OCI-M2 (cell line): ENCODE measurements around the gene SGTA.
A peak's percentile ranks its signal among the peaks of the same experiment; 100 is the strongest.

ENCODE experiments used
- DNase-seq: peaks from one replicate; lab custom pipeline; 2025; ENCODE audit not compliant: unreplicated experiment; lab: John Stamatoyannopoulos, UW

SGTA gene

GRCh38 chr19:2755811-2756210, 27.3 kb downstream of the SGTA start:
- DNase-seq = no peak

DNA sequence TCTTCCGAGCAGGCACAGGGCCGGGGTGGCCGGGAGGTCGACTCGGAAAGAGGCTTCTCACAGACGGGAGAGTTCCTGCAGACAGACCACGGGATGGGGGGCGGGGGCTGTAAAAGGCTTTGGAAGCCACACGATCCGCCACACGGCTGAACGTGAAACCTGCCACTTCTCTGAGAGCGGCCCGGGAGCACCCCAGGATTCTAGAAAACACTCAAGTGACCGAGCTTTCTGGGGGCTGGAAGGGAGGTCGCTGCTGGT, 27.7 kb downstream of the SGTA start:
- no peak for DNase-seq

- no peak for DNase-seq
These were observed 28.2 kb downstream of the SGTA start for GRCh38 chr19:2754659-2755447.

DNA sequence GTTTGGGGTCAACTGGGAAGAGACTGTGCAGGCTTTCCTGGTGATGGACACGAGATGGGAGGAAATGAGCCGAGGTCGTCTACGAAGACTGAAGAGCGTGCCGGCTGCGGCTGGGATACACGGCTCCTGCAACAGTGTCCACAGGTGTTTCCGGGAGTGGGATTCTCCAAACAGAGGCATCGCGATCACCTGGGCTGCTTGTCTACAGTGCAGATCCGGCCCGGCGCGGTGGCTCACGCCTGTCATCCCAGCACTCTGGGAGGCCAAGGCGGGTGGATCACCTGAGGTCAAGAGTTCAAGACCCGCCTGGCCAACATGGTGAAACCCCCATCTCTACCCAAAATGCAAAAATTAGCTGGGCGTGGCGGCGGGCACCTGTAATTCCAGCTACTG, 31.6 kb downstream of the SGTA start:
- DNase-seq = no peak

- no peak for DNase-seq
These were observed 32.1 kb downstream of the SGTA start for GRCh38 chr19:2750808-2751437.

GRCh38 chr19:2747349-2747748, 35.7 kb downstream of the SGTA start:
- DNase-seq = no peak

DNA sequence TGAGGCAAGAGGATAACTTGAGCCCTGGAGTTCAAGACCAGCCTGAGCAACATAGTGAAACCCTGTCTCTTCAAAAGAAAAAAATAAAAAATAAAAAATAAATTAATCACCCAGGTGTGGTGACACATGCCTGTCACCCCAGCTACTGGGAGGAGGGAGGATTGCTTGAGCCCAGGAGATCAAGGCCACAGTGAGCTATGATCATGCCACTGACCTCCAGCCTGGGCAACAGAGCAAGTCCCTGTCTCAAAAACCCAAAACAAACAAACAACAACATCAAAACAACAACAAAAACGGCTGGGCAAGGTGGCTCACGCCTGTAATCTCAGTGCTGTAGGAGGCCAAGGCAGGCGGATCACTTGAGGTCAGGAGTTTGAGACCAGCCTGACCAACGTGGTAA, 39.0 kb downstream of the SGTA start:
- DNase-seq = no peak

- DNase-seq = no peak
These were observed 40.0 kb downstream of the SGTA start for GRCh38 chr19:2743099-2743498.

DNA sequence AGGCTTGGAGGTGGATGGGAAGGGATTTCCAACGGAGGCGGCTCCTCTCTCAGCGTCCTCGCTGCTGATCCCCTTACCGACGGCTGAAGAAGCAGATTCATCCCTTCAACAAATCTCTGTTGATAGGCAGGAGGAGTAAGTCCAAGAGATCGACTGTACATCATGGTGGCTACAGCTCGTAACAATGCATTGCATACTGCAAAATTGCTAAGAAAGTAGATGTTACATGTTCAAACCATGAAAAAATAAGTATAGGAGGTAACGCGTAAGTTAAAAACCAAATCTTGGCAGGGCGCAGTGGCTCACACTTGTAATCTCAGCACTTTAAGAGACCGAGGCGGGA, 42.8 kb downstream of the SGTA start:
- no peak for DNase-seq

DNA sequence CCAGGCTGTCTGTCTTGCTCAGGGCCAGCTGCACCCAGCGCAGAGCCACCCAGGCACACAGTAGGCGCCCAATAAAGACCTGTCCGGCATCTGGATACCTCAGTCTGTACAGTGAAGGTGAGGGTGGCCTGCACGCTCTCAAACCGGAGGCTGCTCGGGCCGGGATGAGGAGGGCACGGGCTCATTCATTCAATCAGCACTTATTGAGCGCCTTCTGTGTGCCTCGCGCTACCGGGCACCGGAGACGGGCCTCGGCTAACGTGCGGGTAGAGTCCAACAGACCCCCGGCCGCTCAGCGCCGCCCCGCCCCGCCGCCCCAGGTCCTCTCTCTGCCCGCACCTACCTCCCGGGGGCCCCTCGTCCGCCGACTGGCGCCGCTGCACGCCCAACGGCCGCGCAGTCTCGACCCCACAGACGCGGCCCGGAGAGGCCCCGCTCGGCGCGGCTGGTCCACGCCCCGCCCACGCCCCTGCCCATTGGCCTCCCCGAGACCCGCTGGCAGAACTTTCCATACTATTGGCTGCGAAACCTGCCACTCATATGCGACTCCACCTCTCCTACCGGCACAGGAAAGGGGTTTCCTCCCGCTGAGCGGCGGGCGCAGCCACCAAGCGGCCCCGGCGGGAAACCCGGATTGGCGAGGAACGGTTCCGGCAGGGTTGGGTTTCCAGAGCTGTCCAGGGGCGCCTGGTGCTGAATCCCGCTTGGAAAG, 43.3 kb downstream of the SGTA start, which contains the start of gene SLC39A3:
Gene SLC39A3 (minus strand): TSS at position 416 of the 712 bp plus-strand sequence. CDS start 2,760 bp downstream, outside the sequence.
- DNase-seq = peak; percentile 49

DNA sequence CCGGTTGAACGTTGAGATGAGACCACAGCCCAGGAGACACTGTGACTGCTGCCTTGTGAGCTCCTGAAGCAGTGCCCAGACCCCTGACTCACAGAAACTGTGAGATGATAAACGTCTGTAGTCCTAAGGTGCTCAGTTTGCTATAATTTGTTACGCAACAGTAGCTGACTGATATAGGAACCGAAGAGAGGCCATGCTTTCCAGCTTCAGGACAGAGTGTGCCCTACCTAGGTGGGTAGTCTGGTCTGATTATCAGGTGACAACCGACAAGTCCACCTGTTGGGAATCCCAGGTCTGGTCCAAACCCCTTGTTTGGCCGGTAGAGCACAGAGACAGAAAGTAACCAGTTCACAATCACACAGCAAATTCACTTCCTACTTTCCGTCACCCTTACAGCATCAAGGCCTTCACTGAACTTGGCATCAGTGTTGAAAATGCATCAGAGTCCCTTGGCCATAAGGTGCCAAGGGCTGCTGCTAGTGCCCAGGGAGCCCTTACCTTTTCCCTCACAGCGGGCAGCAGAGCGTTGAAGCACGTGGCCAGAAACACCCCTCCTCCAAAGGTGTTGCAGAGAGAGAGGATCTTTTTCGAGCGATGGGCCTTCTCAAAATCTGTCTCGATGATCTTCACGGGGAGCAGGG, 46.4 kb downstream of the SGTA start:
- DNase-seq = no peak

- DNase-seq = no peak
These were observed 47.7 kb downstream of the SGTA start for GRCh38 chr19:2735374-2735773.

GRCh38 chr19:2734589-2735288, 48.3 kb downstream of the SGTA start:
- no peak for DNase-seq

DNA sequence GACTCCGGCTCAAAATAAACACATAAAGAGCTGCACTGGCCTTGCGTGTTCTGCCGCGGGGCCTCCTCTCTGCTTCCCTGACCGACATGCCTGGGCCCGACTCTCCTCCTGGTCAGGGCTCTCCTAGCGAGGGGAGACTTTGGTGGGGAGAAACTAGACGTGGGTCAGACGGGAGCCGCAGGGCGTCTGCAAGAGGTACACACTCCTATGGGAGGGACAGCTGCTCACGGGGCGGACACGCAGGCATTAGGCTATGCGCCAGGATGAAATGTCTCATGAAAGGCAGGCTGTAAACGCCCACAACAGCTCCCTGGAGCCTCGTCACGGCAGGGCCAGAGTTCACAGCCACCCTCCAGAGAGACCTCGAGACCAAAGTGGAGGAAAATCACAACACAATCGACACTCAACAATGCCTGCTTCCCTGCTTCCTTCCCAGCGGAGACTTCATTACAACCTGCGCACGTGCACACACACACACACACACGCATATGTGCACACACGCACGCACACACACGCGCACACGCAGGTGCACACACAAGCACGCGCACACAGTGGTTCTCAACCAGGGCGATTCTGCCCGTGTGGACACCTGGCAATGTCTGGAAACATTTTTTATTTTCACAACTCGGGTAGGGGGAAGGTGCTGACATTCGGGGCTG, 49.0 kb downstream of the SGTA start:
- DNase-seq = no peak

GRCh38 chr19:2732883-2733282, 50.2 kb downstream of the SGTA start:
- DNase-seq = no peak

- no peak for DNase-seq
These were observed 50.8 kb downstream of the SGTA start for GRCh38 chr19:2732157-2732725.

GRCh38 chr19:2731181-2731995, 51.7 kb downstream of the SGTA start:
- DNase-seq = no peak

- no peak for DNase-seq
These were observed 52.9 kb downstream of the SGTA start for GRCh38 chr19:2729943-2730818.
